Activated CD8-positive, alpha-beta memory T cell treated with anti-CD3 and anti-CD28 coated beads for 24 hours (primary cell): ENCODE measurements around the gene DCLRE1A.

ENCODE experiments used
- DNase-seq: peaks from one replicate; pipeline ENCODE4 v3.0.0-alpha.2; 2020

The DCLRE1A gene

DNA sequence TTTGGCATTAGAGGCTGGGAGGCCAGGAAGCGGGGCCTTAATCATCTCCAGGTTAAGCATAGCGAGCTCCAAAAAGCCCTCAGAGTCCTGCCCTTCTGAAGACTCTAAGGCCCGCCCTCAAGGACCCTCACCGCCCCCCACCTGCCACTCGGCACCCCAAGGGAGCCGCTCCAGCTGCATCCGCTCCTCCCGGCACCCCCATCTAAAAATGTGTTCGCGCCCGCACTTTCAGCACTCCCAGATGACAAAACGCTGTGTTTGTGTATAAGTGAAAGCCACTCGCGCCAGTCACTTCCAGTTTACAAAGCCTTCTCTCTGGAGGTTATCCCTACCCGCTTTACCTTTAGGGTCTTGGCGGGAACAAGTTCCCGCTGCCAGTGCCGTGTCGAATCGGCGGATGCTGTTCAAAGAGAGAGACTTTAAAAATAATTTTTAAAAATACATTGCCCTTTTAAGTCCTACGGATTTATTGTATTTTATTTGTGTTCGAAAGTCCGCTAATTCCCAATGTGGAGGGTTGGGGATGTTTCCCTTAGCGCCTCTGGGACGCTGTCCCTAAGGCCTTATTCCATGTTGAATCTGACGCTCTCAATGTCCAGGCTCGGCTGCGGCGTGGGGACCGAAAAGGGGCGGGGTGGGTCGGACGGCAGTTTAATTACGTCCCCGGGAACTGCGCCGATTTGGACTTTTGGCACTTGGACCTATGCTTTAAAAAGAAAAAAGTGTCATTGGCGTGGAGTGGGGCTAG is at the start of gene DCLRE1A, which contains the start of gene NHLRC2:
TSS of gene DCLRE1A (minus strand) at position 70 of the 748 bp plus-strand sequence. CDS start 900 bp downstream, outside the sequence.
TSS of gene NHLRC2 (plus strand) at position 649 of the 748 bp plus-strand sequence. CDS start 212 bp downstream, outside the sequence.
- peak; percentile 88 for DNase-seq

DNA sequence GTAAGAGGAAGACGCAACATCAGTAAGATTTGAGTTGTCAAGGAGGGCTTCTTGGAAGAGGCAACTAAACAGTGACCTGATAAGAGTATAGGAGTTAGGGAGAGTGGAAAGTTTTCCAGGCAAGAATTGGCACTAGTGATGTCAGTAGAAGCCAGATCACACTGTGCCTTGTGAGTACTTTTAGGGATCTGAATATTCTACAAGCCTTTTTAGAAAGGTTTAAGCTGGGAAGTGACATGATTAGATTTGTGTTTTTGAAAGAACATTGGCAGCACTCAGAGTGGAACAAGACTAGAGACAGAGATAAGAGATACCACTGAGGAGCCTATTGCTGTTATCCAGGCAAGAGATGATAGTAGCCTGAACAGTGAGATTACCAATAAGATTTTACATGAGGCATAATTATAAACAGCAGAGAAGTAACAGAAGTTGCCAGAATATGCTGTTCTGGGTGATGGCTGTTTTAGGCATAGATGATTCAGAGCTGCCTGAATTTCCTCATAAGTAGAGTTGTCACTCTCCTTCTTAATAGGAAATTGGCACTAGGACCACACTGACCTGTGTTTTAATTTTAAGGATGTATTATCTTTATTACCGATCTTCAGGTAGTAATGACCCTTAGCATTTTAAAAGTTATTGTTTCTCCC is 46.2 kb upstream of the DCLRE1A start:
- DNase-seq, result no peak

DNA sequence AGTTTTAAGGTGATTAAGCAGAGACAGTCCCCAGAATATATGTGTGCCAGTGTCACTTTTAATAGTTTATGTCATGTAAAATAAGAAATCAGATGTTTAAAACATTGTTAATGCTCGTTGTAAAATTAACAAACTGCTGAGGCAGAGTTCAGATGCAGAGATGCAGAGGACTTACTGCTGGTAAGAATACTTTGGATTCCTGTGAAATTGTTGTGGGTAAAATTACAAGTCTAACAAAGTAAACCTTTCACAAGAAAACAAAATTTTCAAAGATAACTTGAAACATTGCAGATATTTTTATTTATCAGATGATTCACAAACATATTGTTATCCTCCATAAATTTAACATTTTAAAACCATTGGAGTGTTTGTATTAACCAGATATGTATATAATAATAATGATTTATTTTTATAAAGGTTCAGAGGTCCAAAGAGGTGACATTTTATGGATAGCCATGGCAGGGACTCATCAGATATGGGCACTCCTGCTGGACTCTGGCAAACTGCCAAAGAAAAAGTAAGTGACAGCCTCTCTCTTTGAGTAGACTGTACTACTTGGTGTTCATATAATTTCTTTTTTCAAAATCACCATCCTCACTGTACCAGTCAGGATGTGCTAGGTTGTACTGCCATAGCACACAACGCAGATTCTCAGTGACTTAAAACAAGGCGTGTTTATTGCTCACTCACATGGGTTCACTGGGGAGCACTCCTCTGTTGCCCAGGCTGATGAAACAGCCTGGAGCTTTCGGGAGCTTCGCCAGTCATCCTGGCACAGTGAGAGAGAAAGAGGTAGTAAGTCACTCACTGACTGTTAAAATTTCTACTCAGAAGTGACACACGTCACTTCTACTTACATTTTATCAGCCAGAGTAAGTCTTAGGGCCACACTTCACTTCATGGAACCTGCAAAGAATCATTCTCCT is 44.1 kb upstream of the DCLRE1A start:
- no peak for DNase-seq

DNA sequence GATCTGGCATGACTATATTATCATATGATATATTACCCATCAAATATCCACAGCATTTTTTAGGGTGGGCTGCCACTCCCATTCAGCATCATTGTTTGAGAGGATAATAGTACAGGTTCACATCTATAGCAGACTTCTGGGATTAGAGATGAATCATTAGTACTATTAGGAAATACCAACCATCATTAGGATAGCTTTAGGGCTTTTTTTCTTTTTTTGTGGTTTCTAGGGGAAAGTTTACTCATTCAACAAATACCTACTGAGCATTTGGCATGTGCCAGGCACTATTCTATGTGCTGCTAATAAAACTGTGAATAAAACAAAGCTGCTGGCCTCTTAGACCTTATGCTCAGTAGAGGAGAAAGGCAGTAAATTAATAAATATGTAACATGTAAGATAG is 41.1 kb upstream of the DCLRE1A start:
- DNase-seq, result no peak

DNA sequence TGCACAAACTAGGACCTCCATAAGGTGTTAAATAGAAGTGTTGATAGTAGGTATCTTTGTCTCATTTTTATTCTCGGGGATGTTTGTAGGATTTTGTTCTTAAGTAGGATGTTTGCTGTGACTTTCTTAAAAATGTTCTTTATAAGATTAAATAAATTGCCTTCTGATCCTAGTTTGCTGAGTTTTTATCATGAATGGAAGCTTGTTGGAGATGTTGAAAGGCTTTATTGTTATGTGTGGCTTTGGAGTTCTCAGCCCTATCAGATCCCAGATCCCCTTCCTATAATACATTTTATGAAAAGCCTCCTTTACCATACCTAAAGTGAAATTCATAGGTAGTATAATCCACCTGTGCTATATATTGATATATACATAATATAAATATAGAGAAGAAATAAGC is 40.7 kb upstream of the DCLRE1A start:
- no peak for DNase-seq

DNA sequence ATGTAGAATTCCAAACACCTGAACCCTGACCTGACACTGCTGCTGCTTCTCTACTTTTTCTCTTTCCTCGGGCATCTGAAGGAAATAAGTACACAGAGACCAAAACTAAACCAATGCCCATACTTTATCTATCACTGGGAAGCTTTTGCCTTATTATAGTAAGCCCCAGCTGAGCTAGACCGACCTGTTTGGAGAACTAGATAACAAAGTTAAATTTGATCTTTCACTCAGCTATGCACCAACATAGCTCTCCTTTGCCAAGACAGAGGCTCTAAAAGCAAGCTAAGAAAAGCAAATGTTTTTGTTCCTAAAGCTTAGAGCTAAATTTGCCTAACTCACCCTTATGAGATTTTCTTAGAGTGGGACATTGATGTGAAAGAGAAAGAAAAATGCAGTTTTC is 39.7 kb upstream of the DCLRE1A start:
- DNase-seq, result no peak

DNA sequence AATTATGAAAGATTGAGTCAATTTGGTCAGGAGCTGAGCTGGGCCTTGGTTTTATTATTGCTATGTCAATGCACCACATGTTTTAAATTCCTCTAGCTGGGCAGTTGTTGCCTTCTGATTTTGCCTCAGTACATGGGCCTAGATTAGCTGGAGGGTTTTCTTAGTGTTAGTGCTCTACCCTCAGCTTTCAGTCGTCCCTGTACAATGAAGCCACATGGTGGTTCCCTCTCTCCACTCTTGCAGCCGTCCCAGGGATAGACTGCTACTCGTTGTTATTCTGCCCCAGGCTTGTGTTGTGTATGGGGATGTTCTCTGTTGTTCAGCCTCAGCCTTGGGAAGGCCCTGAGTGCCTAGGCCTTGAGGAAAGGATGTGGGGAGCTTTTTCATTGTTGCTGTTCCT is 37.6 kb upstream of the DCLRE1A start:
- no peak for DNase-seq

DNA sequence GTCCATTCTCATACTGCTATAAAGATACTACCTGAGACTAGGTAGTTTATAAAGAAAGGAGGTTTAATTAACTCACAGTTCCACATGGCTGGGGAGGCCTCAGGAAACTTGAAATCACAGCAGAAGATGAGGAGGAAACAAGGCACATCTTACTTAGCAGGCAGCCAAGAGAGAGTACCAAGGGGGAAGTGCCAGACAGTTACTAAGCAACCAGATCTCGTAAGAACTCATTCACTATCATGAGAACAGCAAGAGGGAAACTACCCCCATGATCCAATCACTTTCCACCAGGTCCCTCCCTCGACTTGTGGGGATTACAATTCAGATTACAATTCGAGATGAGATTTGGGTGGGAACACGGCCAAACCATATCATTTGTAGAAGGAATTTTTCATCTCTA is 36.9 kb upstream of the DCLRE1A start:
- DNase-seq, result no peak

DNA sequence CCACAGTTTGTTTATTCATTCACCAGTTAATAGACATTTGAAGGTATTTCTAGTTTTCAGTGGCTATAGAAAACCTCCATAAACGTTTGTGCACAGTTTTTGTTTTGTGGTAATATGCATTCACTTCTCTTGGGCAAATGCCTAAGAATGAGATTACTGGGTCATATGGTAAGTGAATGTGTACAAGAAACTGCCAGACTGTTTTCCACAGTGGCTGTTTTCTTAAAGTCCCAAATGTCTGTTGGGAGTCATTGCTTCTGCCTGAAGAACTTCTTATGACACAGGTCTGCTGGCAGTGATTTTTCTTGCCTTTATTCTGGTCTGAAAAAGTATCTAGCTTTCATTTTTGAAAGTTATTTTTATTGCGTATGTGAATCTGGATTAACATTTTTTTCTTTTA is 36.0 kb upstream of the DCLRE1A start:
- DNase-seq, result no peak

DNA sequence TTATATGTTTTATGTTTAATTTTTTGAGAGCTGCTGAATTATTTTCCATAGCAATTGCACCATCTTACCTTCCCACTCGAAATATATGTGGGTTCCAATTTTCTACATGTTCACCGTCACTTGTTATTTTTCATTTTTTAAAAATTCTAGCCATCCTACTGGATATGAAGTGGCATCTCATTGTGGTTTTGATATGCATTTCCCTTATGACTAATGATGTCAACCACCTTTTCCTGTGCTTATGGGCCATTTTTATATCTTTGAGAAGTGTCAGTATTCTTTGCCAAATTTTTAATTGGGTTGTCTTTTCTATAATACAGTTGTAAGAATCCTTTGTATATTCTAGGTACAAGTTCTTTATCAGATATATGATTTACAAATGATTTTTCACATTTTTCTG is 28.4 kb upstream of the DCLRE1A start:
- DNase-seq, result no peak

DNA sequence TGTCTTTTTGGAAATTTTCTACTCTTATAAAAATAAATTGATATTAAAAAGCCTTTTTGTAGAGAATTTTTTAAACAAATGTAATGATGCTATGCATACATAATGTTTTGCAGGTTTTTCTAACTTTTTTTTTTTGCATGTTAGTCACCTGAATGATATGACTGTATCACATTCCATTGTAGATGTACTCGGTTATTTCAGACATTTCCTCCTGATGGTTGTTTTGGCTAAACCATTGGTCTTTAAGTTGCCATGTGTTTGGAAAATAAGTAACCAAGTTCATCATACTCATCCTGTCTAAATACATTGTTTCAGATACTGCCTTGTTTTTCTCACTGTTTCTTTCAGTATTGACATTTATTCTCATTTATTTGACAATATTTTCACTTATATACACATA is 26.4 kb upstream of the DCLRE1A start:
- no peak for DNase-seq

DNA sequence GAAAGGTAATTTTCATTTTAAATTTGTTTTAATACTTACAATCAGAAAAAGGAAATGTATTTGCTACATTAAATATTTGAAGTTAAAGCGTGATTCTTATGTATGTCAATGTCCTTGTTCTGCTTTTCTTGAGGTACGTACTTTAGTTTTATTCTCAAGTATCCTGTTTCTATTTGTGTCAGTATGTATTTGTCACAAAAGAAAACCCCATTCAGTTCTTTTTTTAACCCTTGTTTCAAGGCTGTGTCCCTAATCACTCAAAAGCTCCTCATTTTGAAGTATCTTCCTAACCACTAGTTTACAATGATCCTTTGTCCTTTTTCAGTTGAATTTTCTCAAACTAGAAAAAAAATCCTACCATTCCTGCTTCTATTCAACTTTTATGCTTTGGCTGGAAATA is 25.8 kb upstream of the DCLRE1A start:
- no peak for DNase-seq

DNA sequence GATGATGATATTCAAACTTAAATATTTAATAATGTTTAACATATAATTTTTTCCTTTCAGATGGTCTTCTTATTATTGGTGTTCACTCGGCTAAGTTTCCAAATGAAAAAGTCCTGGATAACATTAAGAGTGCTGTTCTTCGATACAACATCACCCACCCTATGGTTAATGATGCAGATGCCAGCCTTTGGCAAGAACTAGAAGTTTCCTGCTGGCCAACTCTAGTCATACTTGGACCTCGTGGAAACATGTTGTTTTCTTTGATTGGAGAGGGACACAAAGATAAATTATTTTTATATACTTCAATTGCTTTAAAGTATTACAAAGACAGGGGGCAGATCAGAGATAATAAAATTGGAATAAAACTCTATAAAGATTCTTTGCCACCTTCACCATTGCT is 22.6 kb upstream of the DCLRE1A start:
- DNase-seq, result no peak

DNA sequence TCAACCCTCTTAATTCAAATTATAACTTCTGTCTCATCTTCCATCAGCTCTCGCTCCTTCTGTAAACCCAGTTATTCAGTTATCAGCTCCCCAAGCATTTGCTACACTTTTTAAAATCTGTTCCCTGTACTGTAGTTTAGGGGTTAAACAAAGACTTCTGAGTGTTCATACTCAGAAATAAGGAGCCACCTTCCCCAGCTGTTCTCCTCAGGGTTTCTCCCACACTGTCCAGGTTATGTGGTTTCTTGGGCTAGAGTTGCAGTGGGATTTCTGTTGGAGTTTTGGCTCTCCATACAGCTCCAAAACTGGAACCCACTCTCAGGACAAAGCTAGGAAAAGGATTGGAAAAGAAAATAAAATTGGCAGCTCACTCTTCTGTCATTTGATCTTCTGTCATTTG is 21.3 kb upstream of the DCLRE1A start:
- DNase-seq, result no peak

DNA sequence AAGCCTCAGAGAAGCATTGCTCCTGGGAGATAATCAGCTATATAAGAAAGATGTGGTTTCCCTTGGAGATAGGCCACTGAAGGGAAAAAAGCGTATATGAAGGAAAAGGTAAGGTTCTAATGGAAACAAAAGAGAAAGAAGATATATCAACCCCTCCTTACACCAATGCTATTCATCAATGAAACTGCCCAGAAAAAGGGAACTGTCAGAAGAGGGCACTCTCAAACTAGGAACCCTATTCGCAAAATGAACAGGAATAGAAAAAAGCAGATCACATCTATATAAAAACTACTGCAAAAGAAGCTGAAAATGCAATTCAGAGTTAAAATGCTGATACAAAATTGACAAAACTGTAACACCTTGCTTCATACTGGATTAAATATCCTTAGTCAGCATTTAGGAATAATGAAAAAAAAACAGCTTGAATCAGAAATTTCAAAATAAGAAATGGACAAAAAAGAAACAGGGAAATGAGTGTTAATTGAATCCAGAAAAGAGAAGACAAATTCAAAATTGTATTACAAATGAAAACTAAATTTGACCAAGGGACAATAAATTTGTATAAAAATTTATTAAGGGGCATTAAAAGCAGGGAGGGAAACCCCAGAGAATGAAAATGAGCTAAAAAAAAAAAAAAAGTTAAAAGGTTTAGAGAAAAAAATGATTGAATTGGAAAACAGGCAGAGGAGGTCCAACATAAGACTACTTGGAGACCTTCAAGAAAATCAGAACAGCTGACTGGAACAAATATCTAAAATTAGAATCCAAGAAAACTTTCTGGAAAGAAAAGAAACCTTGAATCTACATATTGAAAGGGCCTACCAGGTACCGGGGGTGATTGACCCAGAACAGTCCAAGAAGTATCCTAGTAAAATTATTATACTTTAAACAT is 18.5 kb upstream of the DCLRE1A start:
- no peak for DNase-seq

DNA sequence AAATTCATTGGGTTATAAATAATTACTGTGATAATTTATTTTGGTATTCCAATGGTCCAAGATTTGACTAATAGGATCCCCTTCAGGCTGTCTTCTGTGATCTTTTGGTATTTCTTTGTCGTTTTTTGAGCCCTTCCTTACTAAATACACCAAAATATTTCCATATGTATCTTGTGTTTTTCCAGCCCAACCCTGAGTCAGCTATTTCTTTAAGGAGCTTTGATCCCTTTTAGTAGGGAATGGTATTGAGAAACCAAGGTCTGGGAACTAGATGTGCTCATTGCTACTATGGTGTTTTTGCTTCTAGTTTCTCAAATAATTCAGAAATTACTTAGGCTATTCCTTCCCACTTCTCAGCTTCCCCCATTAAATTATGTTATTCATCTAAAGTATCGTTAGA is 15.9 kb upstream of the DCLRE1A start:
- DNase-seq, result no peak

DNA sequence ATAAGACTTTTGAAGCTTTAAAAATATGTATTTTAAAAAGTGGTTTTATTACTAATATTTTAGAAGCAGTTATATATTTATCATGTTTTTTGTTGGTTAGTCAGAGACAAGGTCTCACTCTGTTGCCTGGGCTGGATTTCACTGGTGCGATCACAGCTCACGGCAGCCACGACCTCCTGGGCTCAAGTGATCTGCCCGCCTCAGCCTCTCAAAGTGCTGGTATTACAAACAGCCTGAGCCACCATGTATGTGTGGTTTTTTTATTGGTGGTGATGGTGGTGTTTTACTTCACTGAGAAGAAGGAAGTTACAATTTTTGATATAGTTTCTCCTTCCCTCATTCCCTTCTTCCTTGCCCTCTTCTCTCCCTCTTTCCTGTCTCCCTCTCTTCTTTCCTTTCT is 14.0 kb upstream of the DCLRE1A start:
- DNase-seq, result no peak

DNA sequence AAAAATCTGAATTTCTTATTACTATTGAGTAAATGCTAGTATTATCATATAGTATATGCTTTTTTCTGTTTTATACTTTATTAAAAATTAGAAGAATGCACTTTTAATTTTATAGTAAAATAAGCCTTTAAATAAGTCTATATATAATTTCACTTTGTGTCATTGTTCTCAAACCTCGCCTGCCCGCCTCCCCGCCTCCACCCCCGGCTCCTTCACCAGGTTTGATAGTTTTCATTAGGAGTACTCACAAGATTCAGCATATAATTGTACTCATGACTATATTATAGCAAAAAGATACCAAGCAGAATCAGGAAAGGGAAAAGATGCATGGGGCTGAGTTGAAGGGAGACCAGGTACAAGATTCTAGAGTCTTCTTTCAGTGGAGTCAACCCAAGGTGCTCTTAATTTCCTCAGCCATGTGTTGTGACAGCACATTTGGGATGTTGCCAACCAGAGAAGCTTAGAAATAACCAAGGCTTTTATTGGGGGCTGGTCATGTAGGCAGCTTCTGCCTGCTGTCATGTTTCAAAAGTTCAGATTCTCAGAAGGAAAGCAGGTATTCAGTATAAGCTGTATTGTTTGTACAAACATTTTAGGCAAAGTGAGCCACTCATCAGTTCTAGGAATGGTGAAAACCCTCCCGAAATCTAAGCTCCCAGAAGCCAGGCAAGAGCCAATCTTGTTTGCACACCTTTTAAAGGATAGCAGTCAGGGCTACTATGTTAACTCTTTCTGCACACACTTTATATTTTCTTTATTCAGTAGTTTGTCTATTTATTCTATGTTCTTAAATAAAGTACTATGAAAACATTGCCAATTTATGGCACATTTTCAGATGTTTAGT is 12.9 kb upstream of the DCLRE1A start:
- DNase-seq, result no peak

DNA sequence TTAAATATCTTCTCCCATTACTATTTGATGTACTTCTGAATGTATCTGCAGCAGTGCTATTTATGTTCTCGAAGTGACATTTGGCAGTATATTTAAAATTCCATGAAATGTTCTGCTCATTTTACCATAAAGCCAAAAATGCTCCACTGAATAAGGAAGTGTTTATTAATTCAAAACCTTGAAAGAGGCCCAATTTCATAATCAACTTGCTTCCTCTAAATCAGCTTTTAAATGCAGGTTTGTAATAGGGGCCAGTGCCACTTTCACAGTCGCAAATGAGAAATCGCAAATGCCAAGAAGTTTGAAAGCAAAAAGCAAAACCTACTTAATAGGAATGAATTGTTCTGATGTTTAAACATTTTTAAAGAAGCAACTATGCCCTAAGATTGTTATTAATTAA is 12.0 kb upstream of the DCLRE1A start:
- no peak for DNase-seq

DNA sequence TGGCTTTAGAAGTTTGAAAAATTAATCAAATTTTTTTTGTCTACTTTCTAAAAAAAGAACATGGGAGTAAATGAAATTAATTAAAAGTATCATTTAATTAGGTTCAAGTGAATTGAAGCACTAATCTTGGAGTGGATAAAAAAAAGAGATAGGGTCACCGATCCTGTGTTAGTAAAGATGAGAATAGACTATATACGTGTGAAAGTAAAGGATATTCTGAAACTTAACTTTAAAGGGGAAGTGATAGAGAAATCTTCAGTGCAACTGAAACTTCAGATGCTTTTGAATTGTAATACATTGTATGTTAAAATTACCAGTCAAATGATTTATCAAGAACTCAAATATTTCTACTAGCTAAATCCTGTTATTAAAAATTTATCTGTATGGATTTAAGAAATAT is 5.4 kb upstream of the DCLRE1A start:
- no peak for DNase-seq

DNA sequence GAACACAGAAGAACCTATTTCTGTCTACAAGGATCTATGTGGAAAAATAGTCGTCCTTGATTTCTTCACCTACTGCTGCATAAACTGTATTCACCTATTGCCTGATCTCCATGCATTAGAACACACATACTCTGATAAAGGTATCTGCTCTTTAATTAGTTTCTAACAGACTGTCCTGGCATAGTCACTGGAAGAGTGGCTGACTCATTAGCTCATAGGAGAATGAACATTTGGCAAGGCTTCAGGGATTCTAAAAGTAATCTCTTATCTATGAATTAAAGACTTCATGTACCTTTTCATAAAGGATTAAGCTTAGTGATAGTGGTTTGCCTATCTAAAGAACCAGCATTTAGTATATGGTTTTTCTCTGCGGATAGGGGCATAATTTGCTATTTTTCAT is 4.7 kb upstream of the DCLRE1A start:
- DNase-seq, result no peak

DNA sequence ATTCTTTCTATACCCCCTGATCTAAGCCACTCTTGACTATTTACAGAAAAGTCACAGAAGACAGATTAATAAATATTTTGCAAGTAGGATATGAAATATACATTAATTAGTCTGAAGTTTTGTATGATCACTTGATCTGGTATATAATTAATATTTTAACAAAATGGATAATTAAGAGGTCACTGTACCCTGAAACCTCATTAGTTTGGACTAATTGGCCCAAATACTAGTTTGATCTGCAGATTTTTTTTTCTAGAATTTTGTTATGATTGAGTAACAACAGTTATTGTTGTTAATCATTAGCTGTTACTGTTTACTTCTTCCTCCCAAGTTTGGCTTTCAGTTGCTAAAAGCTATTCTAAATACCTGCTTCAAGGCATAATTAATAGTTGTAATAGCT is 3.3 kb upstream of the DCLRE1A start:
- DNase-seq, result no peak
